H1 (cell line): ENCODE measurements around the gene SLFN12. TPM values are rescaled to one million over a fixed set of nuclear protein-coding genes. Genes with fewer than 3 reads are reported as not detected.

ENCODE experiments used
- CTCF ChIA-PET: fragments of 300-600 bp; sonication (Branson Sonifier 250); formaldehyde crosslinking; loops from one replicate; lab custom pipeline; 2021; ENCODE audit not compliant: partially characterized antibody; lab: Charles Lee
- POLR2A ChIA-PET: fragments of 300-600 bp; sonication (Branson Sonifier 250); formaldehyde crosslinking; loops from one replicate; lab custom pipeline; 2021; ENCODE audit warnings: inconsistent platforms; ENCODE audit not compliant: partially characterized antibody; lab: Charles Lee
- DNase-seq, 2 experiments: peaks; one replicate each; pipeline versions ENCODE4 v3.0.0 to v3.0.0-alpha.2; 2010 to 2022; ENCODE audit warnings: low spot score in 2 of 2, low read depth in 1 of 2, mixed read lengths in 1 of 2
- FAIRE-seq: peaks from 2 replicates; lab custom pipeline; 2011; peaks lifted over from hg19 to GRCh38; lab: Jason Lieb, UNC
- H2AFZ ChIP-seq: 2 replicates; pipeline ENCODE4 v1.8.1; 2012; ENCODE audit warnings: low read length, inconsistent platforms
- H2AK5ac ChIP-seq: 2 replicates; pipeline ENCODE4 v1.6.1; 2013; ENCODE audit warnings: low read depth, low read length
- H2BK120ac ChIP-seq: replicated peaks from 2 replicates; pipeline ENCODE3; 2013; ENCODE audit warnings: low read depth, low read length, inconsistent platforms
- H2BK12ac ChIP-seq: 2 replicates; pipeline ENCODE4 v1.6.1; 2013; ENCODE audit warnings: low read depth, low read length
- H2BK15ac ChIP-seq: 2 replicates; pipeline ENCODE4 v1.6.1; 2013; ENCODE audit warnings: low read length
- H2BK20ac ChIP-seq: 2 replicates; pipeline ENCODE4 v1.6.1; 2013; ENCODE audit warnings: low read length
- H2BK5ac ChIP-seq: 2 replicates; pipeline ENCODE4 v1.6.1; 2013; ENCODE audit warnings: low read depth, low read length
- H3K14ac ChIP-seq: 2 replicates; pipeline ENCODE4 v1.6.1; 2013; ENCODE audit warnings: inconsistent platforms; ENCODE audit not compliant: insufficient read length
- H3K18ac ChIP-seq: 2 replicates; pipeline ENCODE4 v1.6.1; 2013; ENCODE audit warnings: low read length; ENCODE audit errors: extremely low read depth
- H3K23ac ChIP-seq: 2 replicates; pipeline ENCODE4 v1.6.1; 2013; ENCODE audit warnings: inconsistent platforms; ENCODE audit not compliant: insufficient read length
- H3K23me2 ChIP-seq: 2 replicates; pipeline ENCODE4 v1.6.1; 2013; ENCODE audit warnings: low read depth, low read length
- H3K27ac ChIP-seq: 2 replicates; pipeline ENCODE4 v1.6.1; 2011; ENCODE audit warnings: low read depth, low read length, inconsistent platforms
- H3K27me3 ChIP-seq, 4 experiments: replicated peaks in 1 of 4; 1 replicate in 1 of 4; 2 replicates in 3 of 4; pipeline versions ENCODE4 v1.6.1 to v1.8.1; 2011 to 2013; ENCODE audit warnings: low read length in 3 of 4, mild to moderate bottlenecking in 3 of 4, inconsistent platforms in 2 of 4, mixed read lengths in 2 of 4, moderate library complexity in 1 of 4; ENCODE audit not compliant: control insufficient read depth in 3 of 4, insufficient read depth in 3 of 4; ENCODE audit errors: extremely low read depth in 1 of 4
- H3K36me3 ChIP-seq, 4 experiments: 2 replicates each; pipeline versions ENCODE4 v1.6.1 to v1.8.1; 2011 to 2013; ENCODE audit warnings: mild to moderate bottlenecking in 4 of 4, low read length in 3 of 4, moderate library complexity in 2 of 4, control low read depth in 1 of 4, inconsistent platforms in 1 of 4; ENCODE audit not compliant: insufficient read depth in 4 of 4, control insufficient read depth in 2 of 4
- H3K4ac ChIP-seq: replicated peaks from 2 replicates; pipeline ENCODE3; 2013; ENCODE audit warnings: low read length, low read depth, mixed read lengths, inconsistent platforms; ENCODE audit not compliant: insufficient read length
- H3K4me1 ChIP-seq, 4 experiments: replicated peaks in 1 of 4; 1 replicate in 1 of 4; 2 replicates in 3 of 4; pipeline versions ENCODE4 v1.6.1 to v1.8.1; 2011 to 2013; ENCODE audit warnings: low read length in 3 of 4, inconsistent platforms in 2 of 4, mixed read lengths in 1 of 4; ENCODE audit not compliant: insufficient read depth in 4 of 4, control insufficient read depth in 3 of 4
- H3K4me2 ChIP-seq, 2 experiments: 2 replicates each; pipeline versions ENCODE4 v1.6.1 to v1.8.1; 2011 to 2013; ENCODE audit warnings: low read depth in 2 of 2, low read length in 2 of 2, control low read depth in 1 of 2, inconsistent platforms in 1 of 2, mild to moderate bottlenecking in 1 of 2; ENCODE audit not compliant: insufficient read depth in 1 of 2
- H3K4me3 ChIP-seq, 4 experiments: fragments of 200-600, 300-600 bp in 1 of 4; sonication (generic), shearing (Covaris generic), sonication (Bioruptor Twin) in 1 of 4; 2 replicates each; pipeline versions ENCODE4 v1.5.1 to v1.8.1; 2011 to 2016; ENCODE audit warnings: low read length in 4 of 4, low read depth in 3 of 4, control low read depth in 2 of 4, inconsistent platforms in 2 of 4, mild to moderate bottlenecking in 2 of 4, mixed read lengths in 1 of 4, moderate library complexity in 1 of 4; ENCODE audit not compliant: insufficient read depth in 2 of 4; ENCODE audit errors: extremely low read depth in 1 of 4
- H3K56ac ChIP-seq: replicated peaks from 2 replicates; pipeline ENCODE3; 2013; ENCODE audit warnings: low read depth, mild to moderate bottlenecking, mixed read lengths, low read length, inconsistent platforms; ENCODE audit not compliant: insufficient read length
- H3K79me1 ChIP-seq: 2 replicates; pipeline ENCODE4 v1.6.1; 2013; ENCODE audit warnings: low read depth, low read length, control low read depth
- H3K79me2 ChIP-seq, 2 experiments: 2 replicates each; pipeline versions ENCODE4 v1.6.1 to v1.8.1; 2012 to 2013; ENCODE audit warnings: low read length in 2 of 2, mild to moderate bottlenecking in 2 of 2, inconsistent platforms in 1 of 2; ENCODE audit not compliant: insufficient read depth in 2 of 2, control insufficient read depth in 1 of 2
- H3K9ac ChIP-seq, 4 experiments: replicated peaks in 1 of 4; 1 replicate in 1 of 4; 2 replicates in 3 of 4; pipeline versions ENCODE4 v1.6.1 to v1.8.1; 2011 to 2013; ENCODE audit warnings: low read depth in 3 of 4, low read length in 3 of 4, control low read depth in 2 of 4, mild to moderate bottlenecking in 2 of 4, moderate library complexity in 2 of 4, inconsistent platforms in 1 of 4; ENCODE audit errors: extremely low read depth in 1 of 4
- H3K9me3 ChIP-seq, 2 experiments: 2 replicates each; pipeline versions ENCODE4 v1.6.1 to v1.8.1; 2012 to 2013; ENCODE audit warnings: mild to moderate bottlenecking in 2 of 2, moderate library complexity in 2 of 2, control low read depth in 1 of 2, inconsistent platforms in 1 of 2, low read depth in 1 of 2, low read length in 1 of 2, mixed read lengths in 1 of 2; ENCODE audit not compliant: insufficient read depth in 2 of 2
- H4K20me1 ChIP-seq, 2 experiments: replicated peaks in 1 of 2; 2 replicates each; pipeline versions ENCODE3 to v1.8.1; 2011 to 2013; ENCODE audit warnings: inconsistent platforms in 2 of 2, low read length in 2 of 2, mild to moderate bottlenecking in 1 of 2; ENCODE audit not compliant: insufficient read depth in 2 of 2, control insufficient read depth in 1 of 2
- H4K5ac ChIP-seq: 2 replicates; pipeline ENCODE4 v1.6.1; 2013; ENCODE audit warnings: low read length, low read depth, mixed read lengths, inconsistent platforms; ENCODE audit not compliant: insufficient read length
- H4K8ac ChIP-seq: 2 replicates; pipeline ENCODE4 v1.8.0; 2013; ENCODE audit warnings: mild to moderate bottlenecking, moderate library complexity, low read length, inconsistent platforms; ENCODE audit not compliant: insufficient read depth; ENCODE audit errors: extremely low read depth
- H4K91ac ChIP-seq: replicated peaks from 2 replicates; pipeline ENCODE3; 2013; ENCODE audit warnings: low read length, mixed read lengths, inconsistent platforms; ENCODE audit not compliant: insufficient read length
- GTF2F1 ChIP-seq: IDR thresholded peaks from 2 replicates; pipeline ENCODE4 v1.6.1; 2012; ENCODE audit warnings: low read depth, low read length, improper control_type of control experiment, borderline replicate concordance
- WGBS, 2 experiments: shearing (Covaris generic) in 1 of 2; methylation state at CpG; one replicate each; pipeline versions ENCODE4 v1.1.6 to v1.1.7; 2013 to 2015; ENCODE audit warnings: low lambda C conversion rate in 2 of 2, mixed read lengths in 2 of 2, inconsistent platforms in 1 of 2, low coverage in 1 of 2, missing lambda C conversion rate in 1 of 2; ENCODE audit not compliant: insufficient replicate concordance in 2 of 2, insufficient coverage in 1 of 2, insufficient read length in 1 of 2; ENCODE audit errors: extremely low coverage in 1 of 2, missing lambda C conversion rate in 1 of 2; 5-methylcytosine and 5-hydroxymethylcytosine counted together
- polyA plus RNA-seq, 7 experiments: library from polyadenylated mRNA; depleted of rRNA in 3 of 7; stranded (reverse) in 5 of 7; unstranded in 2 of 7; fragments of >200 nt in 5 of 7; fragments of 200-250 nt in 2 of 7; gene quantifications; 1 replicate in 5 of 7; 2 replicates in 1 of 7; 4 replicates in 1 of 7; pipeline versions ENCODE4 v1.2.1 to v1.2.3, GENCODE V29; 2011 to 2013; ENCODE audit warnings: missing spikeins in 2 of 7, mixed read lengths in 2 of 7
- total RNA-seq: library from RNA; stranded (reverse); fragmentation: NEBNext Ultra II Directional; extraction: Animal tissue kit (Norgen Biotek cat#: 25700); gene quantifications from 2 replicates; pipeline ENCODE4 v1.2.1, GENCODE V29; 2021

The SLFN12 gene
- total and polyA plus RNA-seq, 2 of the 8 experiments (the other 6 are each of a cell fraction or from before 2014, with no cell fraction given): 1.6 to 10.7 TPM

DNA sequence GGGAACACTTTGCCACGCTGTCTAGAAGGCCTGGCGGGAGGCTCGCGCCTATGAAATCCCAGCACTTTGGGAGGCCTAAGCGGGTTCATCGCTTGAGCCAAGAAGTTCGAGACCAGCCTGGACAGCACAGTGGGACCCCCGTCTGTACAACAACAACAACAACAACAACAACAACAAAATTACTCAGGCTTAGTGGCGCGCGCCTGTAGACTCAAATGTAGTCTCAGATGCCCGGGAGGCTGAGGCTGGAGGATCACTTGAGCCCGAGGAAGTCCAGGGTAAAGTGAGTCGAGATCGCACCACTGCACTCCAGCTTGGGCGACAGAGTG, 16.6 kb upstream of the SLFN12 start:
- Histone ChIP-seq H2BK15ac (no peak overlapping the region), H2BK12ac (no peak overlapping the region; the same call in 1 of the 2 replicates), H3K4me1 (peaks cover 0 to 4% (median 4%) of the 10 kb centered on the region in 4 experiments; a peak in 5 of 7 replicates), H3K79me2 (no peaks in the 10 kb centered on the region), H3K9ac (peak overlapping the region in 2 of 4 experiments; percentile 78 to 79; a peak in 2 of 7 replicates), H2BK5ac (no peak overlapping the region), H3K27ac (no peak overlapping the region; the same call in 1 of the 2 replicates), H3K4me3 (peak overlapping the region in 3 of 4 experiments; percentile 42 to 64 (median 61); a peak in 6 of 8 replicates), H3K56ac (no peak overlapping the region), H2AK5ac (no peak overlapping the region), H4K8ac (peak overlapping the region; percentile 86; the same call in 1 of the 2 replicates), H3K23ac (no peak overlapping the region), H2BK20ac (no peak overlapping the region), H3K4ac (no peak overlapping the region), H3K18ac (no peak overlapping the region), H3K9me3 (no peaks in the 10 kb centered on the region), H2AFZ (0 out of 2 replicates have a peak overlapping the region, but pooled peaks have one; percentile 77), H4K20me1 (peaks cover 0 to 5% of the 10 kb centered on the region in 2 experiments), H2BK120ac (no peak overlapping the region), H3K79me1 (no peaks in the 10 kb centered on the region), H3K36me3 (peaks cover 0 to 4% (median 0%) of the 10 kb centered on the region in 4 experiments; a peak in 1 of 8 replicates), H3K27me3 (peaks cover 7 to 62% (median 41%) of the 10 kb centered on the region in 4 experiments), H3K23me2 (peaks cover 4% of the 10 kb centered on the region; the same call in 1 of the 2 replicates), H3K14ac (no peak overlapping the region), H4K5ac (no peak overlapping the region), H3K4me2 (peak overlapping the region; percentile 71 to 92), H4K91ac (no peak overlapping the region)
- ChIA-PET POLR2A (interaction anchor here (0.6 to 3.5 kb wide), 8 partner anchors 10 to 103 kb away, joined by 3 to 38 read pairs (median 4); partner anchors contain the start of gene SLFN12), CTCF (interaction anchor here (2.0 kb wide), 1 partner anchor 136 kb away, joined by 5 read pairs; no protein-coding TSS in a partner anchor)
- DNase-seq (no peak), FAIRE-seq (no peak)
- 9% methylated on average over 14 of the region's 16 CpGs; no CpG with 5 or more reads in 1 of the 2 experiments for WGBS, 2 experiments
- no peak for TF ChIP-seq GTF2F1
